Testis (tissue), 3 donors: ENCODE data around the gene BMP8A. TPM values are rescaled to one million over a fixed set of nuclear protein-coding genes. Genes with fewer than 3 reads are reported as not detected.

ENCODE experiments used
- DNase-seq: peaks from one replicate; pipeline ENCODE4 v3.0.0-alpha.2; 2019
- H3K27ac ChIP-seq, 2 donors: fragments of 200-600 bp; sonication (generic); one replicate each; pipeline ENCODE4 v1.5.1; 2019
- H3K27me3 ChIP-seq: fragments of 200-600 bp; sonication (generic); one replicate; pipeline ENCODE4 v1.5.1; 2019
- H3K36me3 ChIP-seq: fragments of 200-600 bp; sonication (generic); one replicate; pipeline ENCODE4 v1.5.1; 2017; ENCODE audit warnings: low read depth; ENCODE audit errors: missing control alignments
- H3K4me1 ChIP-seq: fragments of 200-600 bp; sonication (generic); one replicate; pipeline ENCODE4 v1.5.1; 2019
- H3K4me3 ChIP-seq, 2 donors: fragments of 200-600 bp; sonication (generic); one replicate each; pipeline ENCODE4 v1.5.1; 2017 to 2019
- H3K9me3 ChIP-seq: fragments of 200-600 bp; sonication (generic); one replicate; pipeline ENCODE4 v1.5.1; 2017
- CTCF ChIP-seq, 3 experiments: fragments of 450-650 bp in 2 of 3; fragments of 200-600 bp in 1 of 3; sonication (generic) in 1 of 3; IDR thresholded peaks; one replicate each; pipeline ENCODE4 v1.5.1; 2016 to 2019; ENCODE audit warnings: antibody characterized with exemption in 3 of 3, mild to moderate bottlenecking in 2 of 3, moderate library complexity in 1 of 3
- POLR2A ChIP-seq: fragments of 450-650 bp; IDR thresholded peaks from one replicate; pipeline ENCODE4 v1.6.1; 2017; ENCODE audit warnings: antibody characterized with exemption, mild to moderate bottlenecking, moderate library complexity
- WGBS, 2 donors: methylation state at CpG; one replicate each; pipeline ENCODE4 v1.1.5; 2018; 5-methylcytosine and 5-hydroxymethylcytosine counted together
- intact Hi-C: fragments of 100-400 bp; cut with DNase I; formaldehyde crosslinking; loops from one replicate; pipeline ENCODE4 v1.15.1; 2023; ENCODE audit warnings: low total_unique reads
- polyA plus RNA-seq: library from polyadenylated mRNA; stranded (reverse); fragments of 350-450 nt; fragmentation: Illumina TruSeq; extraction: RNeasy Lipid Tissue Mini Kit (QIAGEN cat#74804); gene quantifications from one replicate; pipeline ENCODE4 v1.2.3, GENCODE V29; 2014; ENCODE audit warnings: low read depth, low replicate concordance; ENCODE audit not compliant: insufficient read depth
- total RNA-seq, 2 donors: library from RNA; depleted of rRNA; stranded (reverse); fragments of >200 nt; gene quantifications; one replicate each; pipeline ENCODE4 v1.2.3, GENCODE V29; 2016

Gene BMP8A
- total and polyA plus RNA-seq, 3 donors from 2014 or later, result 4.3 to 15.0 (median 5.6) TPM

DNA sequence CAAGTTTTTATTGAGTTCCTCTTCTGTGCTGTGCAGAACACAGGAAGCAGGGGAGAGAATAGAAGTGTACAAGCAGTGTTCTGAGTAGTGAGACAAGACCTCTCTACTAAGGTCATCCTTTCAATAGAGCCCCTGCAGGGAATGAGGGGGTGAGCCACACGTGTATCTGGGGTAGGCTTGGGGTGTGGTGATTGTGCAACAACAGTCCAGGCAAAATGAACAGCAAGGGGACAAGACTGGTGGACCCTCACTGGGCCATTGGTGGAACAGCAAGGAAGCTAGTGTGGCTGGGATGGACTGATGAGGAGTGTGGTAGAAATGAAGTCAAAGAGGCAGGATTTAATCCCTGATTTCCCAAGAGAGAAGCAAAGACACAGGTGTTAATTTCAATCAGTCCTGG lies 8.2 kb upstream of the BMP8A start:
- Histone ChIP-seq H3K4me1 (no peaks in the 10 kb centered on the region), H3K27me3 (no peaks in the 10 kb centered on the region), H3K9me3 (no peaks in the 10 kb centered on the region), H3K36me3 (no peaks in the 10 kb centered on the region), H3K27ac (no peak overlapping the region), H3K4me3 (no peak overlapping the region)
- intact Hi-C loops, result loop anchor here (10.0 kb wide), 1 partner anchor 52 kb away; no protein-coding TSS in a partner anchor
- WGBS, 2 donors, result 50 to 57% methylated on average over 1 of the region's 1 CpG
- no peak for TF ChIP-seq CTCF (IDR thresholded peaks at IDR 0.05)
- TF ChIP-seq POLR2A, result no peak
- DNase-seq, result no peak

DNA sequence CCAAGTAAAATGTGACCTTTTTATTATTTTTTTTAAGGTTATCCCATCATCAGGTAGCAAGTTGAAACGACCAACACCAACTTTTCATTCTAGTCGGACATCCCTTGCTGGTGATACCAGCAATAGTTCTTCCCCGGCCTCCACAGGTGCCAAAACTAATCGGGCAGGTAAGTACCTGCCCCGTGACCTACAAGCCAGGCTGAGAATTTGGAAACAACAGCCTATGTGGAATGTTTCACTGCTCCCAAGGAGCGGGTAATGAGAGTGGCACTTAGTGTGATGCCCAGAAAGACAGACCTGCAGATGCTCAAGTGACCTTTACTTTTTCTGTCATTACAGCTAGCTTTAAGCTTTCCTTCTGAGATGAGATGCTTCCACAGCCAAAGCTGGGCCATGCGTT lies 6.9 kb upstream of the BMP8A start:
- 88 to 91% methylated on average over 7 of the region's 7 CpGs for WGBS, 2 donors
- Histone ChIP-seq H3K36me3 (no peaks in the 10 kb centered on the region), H3K27me3 (no peaks in the 10 kb centered on the region), H3K4me3 (no peak overlapping the region), H3K9me3 (no peaks in the 10 kb centered on the region), H3K4me1 (no peaks in the 10 kb centered on the region), H3K27ac (peak overlapping the region in 1 of 2 donors; percentile 36)
- intact Hi-C loops, result loop anchor here (10.0 kb wide), 1 partner anchor 50 kb away; no protein-coding TSS in a partner anchor
- no peak for TF ChIP-seq CTCF (IDR thresholded peaks at IDR 0.05)
- TF ChIP-seq POLR2A, result no peak
- no peak for DNase-seq

GRCh38 chr1:39485046-39485803 lies 6.2 kb upstream of the BMP8A start:
- TF ChIP-seq POLR2A (no peak), CTCF (IDR thresholded peaks at IDR 0.05) (no peak)
- Histone ChIP-seq H3K27ac (peak overlapping the region in 1 of 2 donors; percentile 36), H3K4me3 (no peak overlapping the region), H3K27me3 (no peaks in the 10 kb centered on the region), H3K36me3 (no peaks in the 10 kb centered on the region), H3K9me3 (no peaks in the 10 kb centered on the region), H3K4me1 (no peaks in the 10 kb centered on the region)
- intact Hi-C loops, result loop anchor here (10.0 kb wide), 1 partner anchor 50 kb away; no protein-coding TSS in a partner anchor
- no peak for DNase-seq
- 68 to 92% methylated on average over 12 to 14 of the region's 14 CpGs for WGBS, 2 donors

DNA sequence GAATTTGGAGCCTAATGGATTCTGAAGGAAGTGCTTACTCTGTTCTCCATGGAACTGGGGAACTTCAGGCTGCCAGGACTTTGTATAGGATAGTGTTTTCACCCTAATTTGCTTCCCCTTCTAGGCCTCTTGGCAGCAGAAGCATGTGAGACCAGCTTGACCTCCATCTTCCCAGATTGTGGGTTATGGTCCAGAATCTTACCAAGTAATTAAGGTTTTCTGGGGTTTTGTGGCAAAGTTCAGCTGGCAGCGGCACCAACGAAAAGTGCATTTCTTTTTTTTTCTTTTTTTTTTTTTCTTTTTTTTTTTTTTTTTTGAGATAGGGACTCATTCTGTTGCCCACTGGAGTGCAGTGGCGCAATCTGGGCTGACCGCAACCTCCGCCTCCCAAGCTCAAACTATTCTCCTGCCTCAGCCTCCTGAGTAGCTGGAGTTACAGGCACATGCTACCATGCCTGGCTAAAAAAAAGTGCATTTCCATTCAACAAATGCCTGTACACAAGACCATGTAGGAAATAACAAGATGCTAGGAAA lies 3.4 kb upstream of the BMP8A start:
- intact Hi-C loops, result loop anchor here (10.0 kb wide), 1 partner anchor 47 kb away; no protein-coding TSS in a partner anchor
- 91 to 94% methylated on average over 5 of the region's 5 CpGs for WGBS, 2 donors

More for the DNA sequence above, 3.4 kb upstream of the BMP8A start:
- DNase-seq, result no peak
- Histone ChIP-seq H3K9me3 (no peaks in the 10 kb centered on the region), H3K4me1 (peaks cover 4% of the 10 kb centered on the region), H3K27me3 (no peaks in the 10 kb centered on the region), H3K4me3 (no peak overlapping the region), H3K36me3 (no peaks in the 10 kb centered on the region), H3K27ac (no peak overlapping the region)
- TF ChIP-seq CTCF (IDR thresholded peaks at IDR 0.05), result no peak
- TF ChIP-seq POLR2A, result no peak
